PFSK-1 (cell line): ENCODE measurements around the gene TMEM220.
A peak's percentile ranks its signal among the peaks of the same experiment; 100 is the strongest.

Experiments used
- FOXP2 ChIP-seq: optimal IDR thresholded peaks from 2 replicates; pipeline ENCODE3; 2011; ENCODE audit warnings: borderline replicate concordance, control low read depth, inconsistent platforms; ENCODE audit not compliant: insufficient read depth; ENCODE audit errors: extremely low read length, extremely low read depth
- POLR2AphosphoS5 ChIP-seq: IDR thresholded peaks from 2 replicates; pipeline ENCODE4 v1.6.1; 2012; ENCODE audit warnings: low read depth, mild to moderate bottlenecking, control low read depth, low read length, moderate library complexity
- REST ChIP-seq, 2 experiments: IDR thresholded peaks; 2 replicates each; pipeline versions ENCODE4 v1.6.1 to v1.8.0; 2011 to 2012; ENCODE audit warnings: low read depth in 2 of 2, low read length in 2 of 2, control low read depth in 1 of 2, inconsistent platforms in 1 of 2, mild to moderate bottlenecking in 1 of 2, moderate library complexity in 1 of 2; ENCODE audit not compliant: insufficient read depth in 1 of 2
- SIN3A ChIP-seq: IDR thresholded peaks from 2 replicates; pipeline ENCODE4 v1.6.1; 2012; ENCODE audit warnings: mild to moderate bottlenecking, low read length, moderate library complexity, borderline replicate concordance; ENCODE audit not compliant: insufficient read depth
- TAF1 ChIP-seq: IDR thresholded peaks from 2 replicates; pipeline ENCODE4 v1.6.1; 2012; ENCODE audit warnings: low read length, control low read depth, borderline replicate concordance; ENCODE audit not compliant: insufficient read depth

The TMEM220 gene

GRCh38 chr17:10756185-10756584 lies 26.4 kb upstream of the TMEM220 start:
- TF ChIP-seq POLR2AphosphoS5 (no peak), FOXP2 (no peak), SIN3A (no peak), TAF1 (no peak), REST (IDR thresholded peaks at IDR 0.05; ENCODE audit: insufficient read depth in 1 of 2, low read depth in 2 of 2, low read length in 2 of 2) (no peak)

GRCh38 chr17:10755592-10756127 lies 25.8 kb upstream of the TMEM220 start:
- TF ChIP-seq TAF1 = no peak

GRCh38 chr17:10754861-10755591 lies 25.2 kb upstream of the TMEM220 start:
- TF ChIP-seq REST (IDR thresholded peaks at IDR 0.05; ENCODE audit: insufficient read depth in 1 of 2, low read depth in 2 of 2, low read length in 2 of 2) (peak in 1 of 2 experiments; percentile 74; a peak in 1 of 4 replicates), FOXP2 (no peak)

- TF ChIP-seq REST (IDR thresholded peaks at IDR 0.05; ENCODE audit: insufficient read depth in 1 of 2, low read depth in 2 of 2, low read length in 2 of 2) = no peak
- no peak for TF ChIP-seq POLR2AphosphoS5
- TF ChIP-seq SIN3A = no peak
- no peak for TF ChIP-seq TAF1
- no peak for TF ChIP-seq FOXP2
These were observed 24.3 kb upstream of the TMEM220 start for GRCh38 chr17:10754109-10754508.

GRCh38 chr17:10752696-10753095 lies 22.9 kb upstream of the TMEM220 start:
- no peak for TF ChIP-seq TAF1
- TF ChIP-seq POLR2AphosphoS5 = no peak
- TF ChIP-seq SIN3A = no peak
- TF ChIP-seq REST (IDR thresholded peaks at IDR 0.05; ENCODE audit: insufficient read depth in 1 of 2, low read depth in 2 of 2, low read length in 2 of 2) = no peak
